HL-60/S4 treated with retinoic acid at 250 ng/mL for 4 days and 3 days (cell line): ENCODE data around the gene KLHDC9.

Experiments used
- in situ Hi-C: fragments of 300-500 bp; cut with MboI; formaldehyde crosslinking; loops from 2 replicates; pipeline ENCODE4 v1.7.0; 2022; ENCODE audit warnings: low sequenced_read_pairs

The KLHDC9 gene

GRCh38 chr1:161076410-161076809 lies 21.8 kb upstream of the KLHDC9 start:
- in situ Hi-C loops, result no loop called here

DNA sequence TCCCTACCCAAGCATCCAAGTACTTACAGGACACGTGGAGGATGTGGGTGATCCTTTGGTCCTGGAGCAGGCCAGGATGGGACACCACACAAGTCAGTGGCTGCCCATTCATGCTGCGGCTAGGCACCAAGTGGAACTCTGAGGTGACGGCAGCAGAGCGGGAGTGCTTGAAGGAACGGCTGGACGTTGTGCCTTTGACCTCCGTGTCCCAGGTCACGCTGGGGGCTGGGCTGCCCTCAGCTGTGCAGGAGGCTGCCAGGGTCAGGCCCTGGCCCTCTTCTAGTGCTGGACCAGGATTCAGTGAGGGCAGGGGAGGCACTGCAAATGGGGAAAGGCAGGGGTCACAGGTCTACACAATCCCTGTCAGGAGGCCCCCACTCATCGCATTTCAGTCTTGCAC lies 20.7 kb upstream of the KLHDC9 start:
- in situ Hi-C loops, result no loop called here

GRCh38 chr1:161079436-161080110 lies 18.6 kb upstream of the KLHDC9 start:
- in situ Hi-C loops, result no loop called here

DNA sequence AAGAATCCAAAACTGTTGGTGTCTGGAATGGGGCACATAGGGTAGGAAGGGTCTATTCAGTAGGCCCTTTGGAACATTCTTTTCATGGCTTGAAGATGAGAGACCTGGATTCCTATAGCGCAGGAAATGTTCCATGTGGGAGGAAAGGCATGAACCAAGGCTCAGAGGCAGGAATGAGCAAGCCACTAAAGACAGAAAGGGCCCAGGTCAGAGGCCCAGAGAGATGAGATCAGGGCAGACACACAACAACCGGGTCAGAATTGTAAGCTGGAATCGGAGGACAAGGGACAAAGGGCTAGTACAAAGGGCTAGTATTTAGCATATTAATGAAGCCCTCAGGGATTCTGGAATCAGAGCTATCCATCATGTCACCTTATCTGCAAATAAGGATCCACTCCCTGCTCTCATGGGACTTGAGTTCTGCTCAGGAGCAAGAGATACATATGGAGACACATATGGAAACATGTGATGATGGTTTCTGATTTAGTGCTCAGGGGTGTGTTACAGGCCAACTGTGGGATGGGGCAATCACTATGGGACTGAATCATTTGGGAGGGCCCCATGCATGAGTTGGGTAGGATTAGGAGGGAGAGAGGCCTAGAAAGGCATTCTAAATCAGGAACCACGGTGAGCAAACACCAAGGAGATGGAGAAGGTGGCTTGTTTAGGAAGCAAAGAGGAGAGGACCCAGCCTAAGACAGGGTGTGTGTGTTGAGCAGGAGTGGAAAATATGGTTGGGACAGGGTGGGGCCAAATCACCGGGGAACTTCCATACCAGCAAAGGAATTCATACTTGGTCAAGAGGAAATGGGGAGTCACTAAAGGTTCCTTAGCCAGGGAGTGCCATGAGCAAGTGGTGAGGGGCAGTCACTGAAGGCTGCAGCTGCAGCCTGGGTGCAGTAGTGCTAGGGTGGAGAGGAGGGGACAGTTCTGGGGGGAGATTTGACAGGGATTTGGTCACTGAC lies 17.4 kb upstream of the KLHDC9 start:
- in situ Hi-C loops, result no loop called here

GRCh38 chr1:161081519-161081918 lies 16.6 kb upstream of the KLHDC9 start:
- in situ Hi-C loops, result no loop called here

DNA sequence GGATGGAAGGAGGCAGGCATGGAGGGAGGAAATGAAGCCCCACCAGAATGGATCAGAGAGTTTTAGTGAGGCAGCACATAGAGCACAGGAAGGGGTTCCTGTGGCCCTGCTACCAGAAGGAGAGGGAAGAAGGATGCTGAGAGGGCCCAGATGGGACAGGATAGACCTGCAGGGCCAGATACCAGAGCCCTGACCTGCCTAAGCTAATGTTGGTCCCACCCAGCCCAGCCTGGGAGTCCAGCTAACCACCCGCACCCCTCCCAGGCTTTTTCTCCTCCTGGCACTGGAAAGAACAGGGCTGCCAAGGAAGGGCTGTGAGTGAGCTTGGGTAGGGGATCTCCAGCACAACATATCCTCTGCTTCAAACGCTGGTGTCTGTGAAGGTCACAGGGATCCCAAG lies 15.7 kb upstream of the KLHDC9 start:
- in situ Hi-C loops, result no loop called here

GRCh38 chr1:161082996-161083747 lies 15.0 kb upstream of the KLHDC9 start:
- in situ Hi-C loops, result no loop called here

DNA sequence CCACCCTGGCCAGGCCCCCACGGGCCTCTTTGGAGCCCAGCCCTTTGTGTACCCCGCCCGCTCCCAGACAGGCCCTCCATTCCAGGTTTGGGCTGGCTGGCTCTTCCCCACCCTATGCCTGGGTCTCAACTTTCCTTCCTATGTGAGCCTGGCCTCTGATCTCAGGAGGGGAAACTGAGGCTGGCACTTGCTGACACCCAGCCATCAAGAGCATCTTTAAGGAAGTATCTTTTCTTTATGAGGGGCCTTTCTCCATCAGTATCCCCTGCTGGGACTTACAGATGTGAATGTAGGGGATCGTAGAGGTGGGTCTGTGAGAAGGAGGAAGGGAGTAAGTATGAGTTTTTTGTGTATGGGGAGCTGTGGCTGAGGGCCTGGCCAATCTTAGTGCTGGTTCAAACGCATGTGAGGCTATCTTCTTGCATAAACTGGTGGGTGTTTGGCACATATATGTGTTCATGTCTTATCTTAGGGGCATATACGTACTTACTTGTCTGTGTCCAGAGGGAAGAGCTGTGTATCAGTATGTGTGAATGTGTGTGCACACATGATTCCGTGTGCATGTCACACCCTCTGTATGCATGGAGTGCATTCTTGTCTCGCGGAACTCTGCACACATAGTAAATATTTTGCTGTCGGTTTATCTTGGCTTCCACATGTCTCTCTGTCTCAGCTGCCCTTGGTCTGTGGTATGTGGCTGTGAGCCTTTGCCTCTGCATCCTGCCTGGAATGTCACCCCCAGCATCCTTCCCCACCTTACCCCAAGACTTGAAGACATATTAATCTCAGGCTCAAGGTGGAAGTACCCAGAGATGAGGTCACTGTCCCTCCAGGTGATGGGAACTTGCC lies 14.2 kb upstream of the KLHDC9 start:
- in situ Hi-C loops, result no loop called here

DNA sequence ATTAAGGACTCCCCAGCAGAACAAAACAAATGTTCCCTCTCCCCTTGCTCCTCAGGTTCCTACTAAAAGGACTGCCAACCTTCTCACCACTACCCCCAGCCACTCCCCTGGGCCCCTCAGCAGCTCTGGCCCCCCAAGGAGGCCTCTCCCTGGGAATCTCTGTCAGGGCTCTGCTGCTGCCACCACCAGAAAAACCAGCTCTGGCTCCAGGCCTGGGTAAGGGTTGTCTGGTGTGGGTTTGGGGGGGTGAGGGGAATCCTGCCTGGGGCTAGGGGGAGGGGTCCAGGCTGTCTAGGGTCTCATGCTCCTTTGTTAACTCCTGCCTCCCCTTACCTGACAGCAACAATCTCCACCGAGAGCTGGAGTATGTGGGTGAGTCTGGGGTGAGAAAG lies 13.6 kb upstream of the KLHDC9 start:
- in situ Hi-C loops, result no loop called here

DNA sequence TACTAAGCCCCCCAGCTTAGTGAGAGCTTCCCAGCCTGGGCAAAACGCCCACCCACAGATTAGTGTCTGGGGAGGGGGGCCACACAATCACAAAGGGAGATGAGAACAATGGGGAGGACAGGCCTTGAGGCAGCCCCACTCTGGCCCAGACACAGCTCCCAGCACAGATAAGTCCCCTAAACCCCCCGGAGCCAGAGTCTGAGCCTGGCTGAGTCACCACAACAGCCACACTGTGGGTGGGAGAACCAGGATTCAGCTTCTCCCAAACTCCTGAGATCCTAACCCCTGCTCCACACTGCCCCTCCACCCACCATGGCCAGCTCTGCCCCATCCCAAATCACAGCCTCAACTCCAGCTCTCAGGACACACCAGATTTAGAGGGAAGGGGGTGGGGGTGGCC lies 13.0 kb upstream of the KLHDC9 start:
- in situ Hi-C loops, result no loop called here

DNA sequence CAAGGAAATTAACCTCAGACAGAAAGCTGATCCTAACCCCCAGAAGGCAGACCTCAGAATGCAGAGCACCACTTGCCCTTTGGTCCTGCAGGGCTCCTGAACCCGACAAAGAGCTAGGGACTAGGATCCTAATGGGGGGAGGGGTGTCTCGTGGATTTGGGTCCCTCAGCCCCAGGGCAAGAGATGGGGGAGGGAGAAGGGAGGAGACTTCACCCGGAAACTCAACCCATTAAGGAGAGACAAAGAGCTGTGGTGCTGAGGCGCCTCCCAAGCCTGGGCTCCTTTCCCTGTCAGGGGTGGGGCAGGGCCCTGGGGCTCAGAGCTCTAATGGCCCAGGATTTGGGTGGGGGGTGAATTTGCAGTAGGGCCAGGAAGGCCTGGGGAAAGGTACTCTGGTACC lies 11.7 kb upstream of the KLHDC9 start:
- in situ Hi-C loops, result no loop called here

GRCh38 chr1:161088587-161089110 lies 9.5 kb upstream of the KLHDC9 start:
- in situ Hi-C loops, result no loop called here

GRCh38 chr1:161089251-161089924 lies 8.8 kb upstream of the KLHDC9 start, which contains the start of gene NECTIN4:
Gene NECTIN4, minus strand, starts transcription at chr1:161089558. Its CDS starts 262 bp downstream, at chr1:161089296.
- in situ Hi-C loops, result no loop called here

DNA sequence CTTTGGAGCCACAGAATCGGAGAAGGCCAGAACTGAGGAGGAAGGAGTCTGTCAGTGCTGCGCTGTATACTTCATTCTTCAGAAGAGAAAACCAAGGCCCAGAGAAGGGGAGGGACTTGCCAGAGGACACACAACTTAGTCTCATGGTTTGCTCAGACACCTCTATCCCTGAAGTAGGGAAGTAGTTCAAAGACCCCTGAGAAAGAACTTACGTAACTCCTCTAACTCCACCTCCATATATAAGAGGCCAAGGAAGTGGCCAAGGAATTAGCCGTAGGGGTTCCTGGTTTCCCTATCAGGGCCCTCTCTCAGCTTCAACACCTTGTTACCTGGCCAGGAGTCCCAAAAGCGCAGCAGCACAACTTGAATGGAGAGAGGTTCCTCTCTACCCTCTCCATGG lies 8.2 kb upstream of the KLHDC9 start:
- in situ Hi-C loops, result no loop called here

GRCh38 chr1:161090617-161091016 lies 7.5 kb upstream of the KLHDC9 start:
- in situ Hi-C loops, result no loop called here

DNA sequence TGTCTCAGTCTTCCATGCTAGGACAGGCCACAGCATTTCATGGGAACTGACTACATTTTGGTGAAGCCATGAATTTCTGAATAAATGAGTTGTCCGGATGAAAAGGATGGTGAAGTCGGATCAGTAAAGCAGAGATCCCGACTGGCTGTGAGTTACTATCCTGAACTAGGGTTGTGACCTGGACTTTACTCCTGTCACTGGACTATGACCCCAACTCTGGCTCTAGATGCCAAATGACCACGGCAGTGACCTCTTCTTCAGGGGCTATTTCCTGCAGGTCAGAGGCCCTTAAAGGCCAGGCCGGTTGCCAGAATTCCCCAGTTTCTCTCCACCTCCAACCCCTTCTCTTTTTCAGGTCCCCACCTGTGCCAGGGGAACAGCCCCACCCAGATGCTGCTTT lies 7.1 kb upstream of the KLHDC9 start:
- in situ Hi-C loops, result no loop called here

- in situ Hi-C loops, result no loop called here
Observed at GRCh38 chr1:161091796-161092507, 6.2 kb upstream of the KLHDC9 start.

DNA sequence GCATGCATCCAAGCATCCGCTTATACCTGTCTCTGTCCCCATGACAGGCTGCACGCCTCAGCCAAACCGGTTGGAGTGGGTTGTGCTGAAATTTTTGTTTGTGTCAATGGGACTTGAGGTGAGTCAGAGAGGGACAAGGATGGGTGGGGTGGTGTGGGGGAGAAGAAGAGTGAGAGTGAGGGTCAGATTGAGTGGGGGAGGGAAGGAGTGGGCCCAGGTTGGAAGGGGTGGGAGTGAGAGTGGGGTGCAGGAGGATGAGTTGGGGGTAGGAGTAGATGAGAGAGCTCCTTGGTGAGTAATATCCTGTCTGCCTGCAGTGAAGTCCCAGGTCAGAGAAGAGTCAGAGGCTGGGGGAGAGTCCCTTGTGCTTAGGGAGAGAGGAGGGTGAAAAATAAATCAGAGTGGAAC lies 5.5 kb upstream of the KLHDC9 start:
- in situ Hi-C loops, result no loop called here

DNA sequence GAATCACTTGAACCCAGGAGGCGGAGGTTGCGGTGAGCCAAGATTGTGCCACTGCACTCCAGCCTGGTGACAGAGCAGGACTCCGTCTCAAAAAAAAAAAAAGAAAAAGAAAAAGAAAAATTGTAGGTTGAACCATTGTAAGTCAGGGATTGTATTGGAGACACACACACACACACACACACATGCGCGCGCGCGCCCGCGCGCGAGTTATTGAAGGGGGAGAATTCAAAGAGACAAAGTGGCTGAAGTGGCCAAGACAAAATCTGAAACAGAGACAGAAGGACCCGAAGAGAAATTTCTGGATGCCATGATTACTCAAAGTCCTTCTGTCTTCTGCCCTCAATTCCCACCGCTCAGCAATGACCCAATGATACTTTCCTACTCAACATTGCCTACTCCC lies 3.7 kb upstream of the KLHDC9 start:
- in situ Hi-C loops, result no loop called here
